ENCODE measurements around the gene LATS2.

GRCh38 chr13:21058361-21058760 lies 3.0 kb downstream of the LATS2 start:
- TF ChIP-seq, protein P1, sequence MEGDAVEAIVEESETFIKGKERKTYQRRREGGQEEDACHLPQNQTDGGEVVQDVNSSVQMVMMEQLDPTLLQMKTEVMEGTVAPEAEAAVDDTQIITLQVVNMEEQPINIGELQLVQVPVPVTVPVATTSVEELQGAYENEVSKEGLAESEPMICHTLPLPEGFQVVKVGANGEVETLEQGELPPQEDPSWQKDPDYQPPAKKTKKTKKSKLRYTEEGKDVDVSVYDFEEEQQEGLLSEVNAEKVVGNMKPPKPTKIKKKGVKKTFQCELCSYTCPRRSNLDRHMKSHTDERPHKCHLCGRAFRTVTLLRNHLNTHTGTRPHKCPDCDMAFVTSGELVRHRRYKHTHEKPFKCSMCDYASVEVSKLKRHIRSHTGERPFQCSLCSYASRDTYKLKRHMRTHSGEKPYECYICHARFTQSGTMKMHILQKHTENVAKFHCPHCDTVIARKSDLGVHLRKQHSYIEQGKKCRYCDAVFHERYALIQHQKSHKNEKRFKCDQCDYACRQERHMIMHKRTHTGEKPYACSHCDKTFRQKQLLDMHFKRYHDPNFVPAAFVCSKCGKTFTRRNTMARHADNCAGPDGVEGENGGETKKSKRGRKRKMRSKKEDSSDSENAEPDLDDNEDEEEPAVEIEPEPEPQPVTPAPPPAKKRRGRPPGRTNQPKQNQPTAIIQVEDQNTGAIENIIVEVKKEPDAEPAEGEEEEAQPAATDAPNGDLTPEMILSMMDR (IDR thresholded peaks at IDR 0.05; ENCODE audit: borderline replicate concordance, extremely low read depth, low read length, poor library complexity, severe bottlenecking), result no peak
- TF ChIP-seq EZH2 (IDR thresholded peaks at IDR 0.05; ENCODE audit: borderline replicate concordance, low read depth, low read length, severe bottlenecking), result no peak

Measured in DND-41 (cell line).